ENCODE data around the gene FOXN1. TPM values are rescaled to one million over a fixed set of nuclear protein-coding genes. Genes with fewer than 3 reads are reported as not detected.
"Not testable (repeated sequence)": the region's sequence is repeated elsewhere in the genome, so short reads cannot be mapped to it uniquely, and the experiment has no call there.

The FOXN1 gene
- total RNA-seq, 1 donor from 2014 or later: 14.8 TPM

DNA sequence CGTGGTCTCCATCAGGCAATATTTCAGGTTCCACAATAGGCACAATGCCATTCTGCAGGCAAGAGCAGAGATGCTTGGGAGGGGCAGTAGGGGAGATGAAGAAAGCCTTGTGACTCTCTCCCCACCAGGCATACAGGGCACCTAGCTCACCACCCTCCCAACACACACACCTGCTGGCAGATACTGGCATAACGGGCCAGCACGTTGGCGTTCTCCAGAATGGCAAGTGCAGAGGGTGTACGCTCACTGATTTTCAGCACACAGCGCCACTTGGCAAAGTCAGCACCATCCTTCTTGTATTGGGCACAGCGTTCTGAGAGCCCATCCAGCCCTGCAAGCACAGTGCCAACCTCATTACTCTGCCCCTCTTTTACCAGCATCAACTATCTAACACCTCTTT is 68.4 kb downstream of the FOXN1 start:
- ATAC-seq: no peak

DNA sequence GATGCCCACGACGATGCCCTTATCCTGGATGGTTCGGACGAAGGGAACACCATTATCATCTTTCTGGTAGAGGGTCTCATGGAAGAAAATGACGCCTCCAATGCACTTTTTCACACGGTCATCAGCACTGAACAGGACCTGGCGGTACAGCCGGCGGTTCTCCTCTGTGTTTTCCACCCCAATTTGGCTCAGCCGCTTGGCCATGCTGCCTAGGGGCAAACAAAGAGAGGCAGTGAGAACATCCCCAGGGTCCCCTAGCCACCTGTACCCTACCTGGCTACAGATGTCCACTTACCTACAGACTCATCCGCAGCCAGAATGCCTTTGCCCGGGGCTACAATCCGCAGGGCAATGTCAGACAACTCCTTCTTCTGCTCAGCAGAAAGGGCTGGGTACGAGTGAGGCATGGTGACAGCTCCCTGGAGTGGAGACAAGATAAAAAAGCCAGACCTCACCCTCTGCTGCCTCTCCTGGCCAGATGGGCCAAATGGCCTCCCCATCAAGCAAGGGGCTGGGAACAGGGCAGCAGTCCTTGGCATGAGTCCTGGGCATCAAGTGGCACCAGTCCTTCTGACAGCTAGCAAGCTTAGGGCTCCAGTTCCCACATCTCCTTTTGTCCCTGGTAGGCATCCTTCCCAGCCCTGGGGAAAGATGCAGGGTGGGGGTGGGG is 69.1 kb downstream of the FOXN1 start:
- ATAC-seq: no peak

DNA sequence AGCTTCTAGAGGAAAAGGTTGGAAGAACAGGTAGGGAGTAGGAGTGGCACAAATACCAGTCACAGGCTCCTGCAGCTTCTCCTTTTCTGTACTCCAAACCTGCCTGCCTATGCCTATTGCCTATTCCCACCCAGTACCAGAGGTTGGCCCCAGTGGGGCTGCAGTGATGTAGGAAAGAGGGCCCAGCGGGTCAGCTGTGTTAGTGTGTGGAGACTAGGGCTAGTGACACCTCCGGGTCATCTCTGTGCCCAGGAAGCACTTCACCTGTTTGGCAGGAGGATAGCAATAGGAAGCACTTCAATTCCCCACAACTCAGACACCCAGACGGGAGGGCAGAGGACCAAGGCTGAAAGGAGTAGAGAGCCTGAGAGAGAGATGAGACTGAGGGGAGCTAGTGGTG is 69.9 kb downstream of the FOXN1 start:
- not testable (repeated sequence) for ATAC-seq

DNA sequence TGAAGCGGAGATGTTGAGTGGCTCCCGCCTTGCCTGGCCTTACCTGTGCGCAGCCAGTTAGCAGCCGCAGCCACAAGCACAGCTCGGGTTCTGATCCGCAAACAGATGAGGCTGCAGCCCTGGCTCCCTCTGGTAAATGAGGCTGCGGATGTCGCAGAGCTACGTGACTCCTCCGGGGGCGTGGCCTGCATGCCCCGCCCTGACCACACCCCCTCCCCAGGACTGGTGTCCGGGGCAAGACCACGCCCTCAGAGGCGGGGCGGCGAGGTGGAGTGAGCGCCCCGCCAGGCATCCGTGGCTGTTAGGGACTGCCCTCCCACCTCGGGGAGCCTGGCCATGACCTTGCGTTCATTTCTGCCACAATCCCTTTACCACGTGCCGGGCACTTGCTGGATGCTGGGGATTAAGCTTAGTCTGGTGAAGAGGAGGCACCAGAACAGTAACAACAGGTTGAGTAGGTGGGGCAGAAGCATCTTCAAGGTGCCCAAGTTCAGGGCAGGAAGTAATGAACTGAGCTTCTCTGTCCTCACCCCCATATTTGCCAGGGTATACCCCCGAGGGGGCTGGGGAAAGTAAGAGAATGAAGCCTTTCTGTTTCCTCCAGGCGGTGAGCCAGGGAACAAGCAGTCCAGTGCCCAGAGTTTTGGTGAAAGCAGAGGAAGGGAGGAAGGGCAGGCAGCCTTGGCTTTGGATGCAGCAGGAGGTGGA is 70.8 kb downstream of the FOXN1 start, which contains the start of gene ALDOC:
TSS of gene ALDOC (minus strand) at position 138 of the 708 bp plus-strand sequence. CDS start 1,363 bp downstream, outside the sequence.
- peak; percentile 96 for ATAC-seq

DNA sequence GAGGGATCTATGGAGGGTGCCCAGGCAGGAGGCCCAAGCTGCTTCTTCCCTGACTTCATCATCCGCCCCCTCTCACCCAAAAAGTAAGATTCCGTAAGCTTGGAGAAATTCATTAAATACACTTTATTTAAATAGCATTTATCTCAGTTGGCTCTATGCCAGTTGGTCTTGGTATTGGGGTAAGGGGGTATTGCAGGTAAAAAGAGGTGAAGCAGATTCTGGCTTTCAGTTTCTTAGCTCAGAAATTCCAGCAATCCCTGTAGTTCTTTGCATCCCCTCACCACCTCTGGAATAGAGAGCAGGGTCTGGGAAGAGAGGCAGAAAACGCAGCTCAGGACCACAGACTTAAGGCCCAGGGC is 71.3 kb downstream of the FOXN1 start:
- ATAC-seq: no peak

DNA sequence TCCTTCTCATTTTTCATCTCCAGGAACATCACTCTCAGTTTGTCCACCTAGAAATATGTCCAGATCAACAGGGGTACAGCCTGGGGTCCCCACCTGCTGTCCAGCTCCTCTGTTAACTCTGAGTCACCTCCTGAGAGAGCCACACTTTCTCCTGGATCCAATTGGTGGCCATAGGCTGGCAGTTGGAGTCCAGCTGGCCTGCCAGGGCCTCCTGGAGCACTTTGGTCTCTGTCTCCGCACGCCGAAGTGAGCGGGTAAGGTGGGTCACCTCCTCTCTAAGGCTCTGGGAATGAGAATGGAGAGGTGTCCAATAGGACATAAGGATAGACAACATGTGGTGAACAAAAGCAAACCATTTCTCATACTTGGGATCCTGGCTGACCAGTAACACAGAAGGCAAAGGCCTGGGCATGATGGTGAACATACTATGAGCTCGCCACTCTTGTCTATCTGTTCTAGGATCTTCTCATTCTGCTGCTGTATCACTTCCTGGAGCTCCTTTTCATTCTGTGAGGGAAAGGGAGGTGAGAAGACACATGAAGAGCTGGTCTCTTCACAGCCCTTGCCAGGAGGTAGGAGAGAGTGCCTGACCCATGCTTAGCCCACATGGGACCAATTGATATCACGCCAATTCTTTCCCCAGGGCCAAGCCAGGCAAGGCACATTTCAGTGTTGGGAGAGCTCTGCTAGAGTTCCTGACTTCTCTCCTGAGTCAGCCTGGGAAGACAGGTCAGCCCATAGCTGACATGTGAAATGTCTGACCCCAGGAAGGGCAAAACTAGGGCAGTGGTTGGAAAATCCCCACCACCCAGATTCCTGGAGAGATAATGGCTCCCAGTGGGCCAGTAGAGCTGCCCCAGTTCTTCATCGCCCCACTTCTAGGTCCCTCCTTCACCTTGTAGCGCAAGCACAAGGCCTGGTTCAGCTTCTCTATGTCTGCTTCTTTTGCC is 72.4 kb downstream of the FOXN1 start:
- no peak for ATAC-seq

DNA sequence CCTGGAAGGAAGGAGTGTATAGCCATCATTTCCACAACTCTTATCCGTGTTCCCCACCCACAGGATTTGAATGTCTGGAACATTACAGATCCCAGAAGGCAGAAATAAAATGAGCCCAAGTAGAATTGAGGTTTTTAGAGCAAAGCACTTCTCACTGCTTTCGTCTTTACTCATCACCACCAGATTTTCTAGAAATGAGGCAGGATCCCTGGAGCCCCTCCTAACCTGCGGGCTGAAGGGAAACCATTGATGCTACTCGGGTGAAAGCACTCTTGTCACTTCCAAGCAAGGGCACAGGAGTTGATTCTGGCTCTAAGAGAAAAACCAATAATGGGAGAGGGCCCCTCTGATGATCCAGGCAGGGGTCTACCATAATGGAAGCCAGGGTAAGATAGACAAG is 73.4 kb downstream of the FOXN1 start:
- no peak for ATAC-seq

DNA sequence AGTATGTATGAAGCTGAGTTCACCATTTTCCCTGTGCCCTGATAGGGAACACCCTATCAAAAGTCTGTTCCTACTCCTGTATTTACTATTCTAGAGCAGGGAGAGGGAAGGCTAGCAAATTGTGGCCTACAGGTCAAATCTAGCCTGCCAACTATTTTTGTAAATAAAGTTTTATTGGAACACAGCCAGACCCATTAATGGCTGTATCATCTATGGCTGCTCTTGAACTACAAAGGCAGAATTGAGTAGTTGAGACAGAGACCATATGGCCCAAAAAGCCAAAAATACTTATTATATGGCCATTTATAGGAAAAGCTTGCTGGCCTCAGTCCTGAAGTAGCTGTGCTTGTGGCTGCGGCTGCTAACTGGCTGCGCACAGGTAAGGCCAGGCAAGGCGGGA is 74.8 kb downstream of the FOXN1 start:
- ATAC-seq: no peak

DNA sequence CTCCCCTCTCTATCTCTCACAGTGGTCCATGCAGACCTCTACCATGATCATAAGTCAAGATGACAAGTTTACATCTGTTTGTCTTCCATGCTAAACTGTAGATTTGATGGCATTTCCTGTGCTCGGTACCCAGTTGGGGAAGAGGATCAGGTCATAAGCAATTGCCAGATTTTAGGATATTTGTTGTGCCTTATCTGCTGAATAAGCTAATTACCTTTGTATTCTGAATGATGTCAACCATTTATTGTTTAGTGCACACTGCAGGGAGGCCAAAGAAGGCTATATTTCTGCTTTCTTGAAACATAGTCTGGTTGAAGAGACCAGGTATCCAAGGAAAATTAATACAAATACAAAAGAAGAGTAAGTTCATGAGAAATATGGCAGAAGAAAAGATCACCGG is 76.4 kb downstream of the FOXN1 start:
- no peak for ATAC-seq

DNA sequence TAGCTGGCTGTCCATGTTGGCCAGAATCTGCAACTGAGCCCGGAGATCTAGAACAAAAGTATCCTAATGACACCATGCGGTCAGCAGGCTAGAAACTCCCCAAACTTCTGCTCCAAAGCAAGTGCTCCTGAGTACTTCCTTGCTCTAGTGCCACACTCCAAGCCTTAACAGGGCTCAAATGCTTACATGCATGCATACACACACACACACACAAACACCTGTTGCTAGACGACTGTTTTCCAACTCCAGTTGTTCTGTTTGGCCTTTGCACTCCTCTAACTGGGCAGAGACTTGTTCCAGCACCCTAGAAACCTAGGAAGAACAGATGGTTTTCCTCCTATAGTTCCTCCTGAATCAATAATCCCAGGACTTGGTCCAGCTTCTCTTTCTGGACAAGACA is 78.3 kb downstream of the FOXN1 start:
- no peak for ATAC-seq

DNA sequence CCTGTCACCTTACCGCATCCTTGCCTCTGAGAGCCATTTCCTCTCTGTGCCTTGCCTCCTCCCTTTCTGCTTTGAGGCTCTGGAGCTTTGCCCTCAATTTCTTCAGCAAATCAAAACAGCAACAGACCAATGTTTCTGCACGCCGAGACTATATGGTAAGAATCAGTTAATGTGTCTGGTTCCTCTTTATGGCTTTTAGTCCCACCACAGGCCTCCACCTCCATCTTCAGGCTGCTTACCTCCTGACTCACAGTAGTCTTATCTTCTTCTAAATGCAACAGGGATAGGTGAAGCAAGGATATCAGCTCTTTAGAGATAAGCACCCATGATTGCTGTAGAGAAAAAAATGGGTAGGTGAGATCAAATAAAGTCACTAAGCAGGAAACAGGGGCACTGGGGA is 79.7 kb downstream of the FOXN1 start:
- ATAC-seq: no peak

Other genes with a start within 250 kb of the FOXN1 start
- gene TMEM97, start 187.1 kb upstream of the FOXN1 start, total RNA-seq: 28.4 TPM
- 14.0 TPM for gene IFT20, start 170.9 kb upstream of the FOXN1 start, total RNA-seq
- 55.8 TPM for gene TNFAIP1, start 170.6 kb upstream of the FOXN1 start, total RNA-seq
- 81.1 TPM for gene POLDIP2, start 148.8 kb upstream of the FOXN1 start, total RNA-seq
- not detected for gene SEBOX, start 141.1 kb upstream of the FOXN1 start, total RNA-seq
- gene VTN, start 136.0 kb upstream of the FOXN1 start, total RNA-seq: 0.60 TPM
- gene SARM1, start 134.7 kb upstream of the FOXN1 start, total RNA-seq: 1.6 TPM
- 1.7 TPM for gene SLC46A1, start 100.1 kb upstream of the FOXN1 start, total RNA-seq
- not detected for gene SLC13A2, start 32.7 kb upstream of the FOXN1 start, total RNA-seq
- gene UNC119, start 46.3 kb downstream of the FOXN1 start, total RNA-seq: 19.2 TPM
- gene PIGS, start 65.2 kb downstream of the FOXN1 start, total RNA-seq: 37.3 TPM
- gene ALDOC, start 70.5 kb downstream of the FOXN1 start, total RNA-seq: 24.9 TPM
- 24.3 TPM for gene SPAG5, start 92.7 kb downstream of the FOXN1 start, total RNA-seq
- gene RSKR, start 107.8 kb downstream of the FOXN1 start, total RNA-seq: 4.2 TPM
- gene BLTP2, start 138.8 kb downstream of the FOXN1 start, total RNA-seq: 67.9 TPM
- gene SDF2, start 155.6 kb downstream of the FOXN1 start, total RNA-seq: 29.0 TPM
- 31.8 TPM for gene SUPT6H, start 155.9 kb downstream of the FOXN1 start, total RNA-seq
- 0.64 TPM for gene PROCA1, start 205.5 kb downstream of the FOXN1 start, total RNA-seq
- 34.2 TPM for gene RAB34, start 211.5 kb downstream of the FOXN1 start, total RNA-seq
- 1,336 TPM for gene RPL23A, start 213.6 kb downstream of the FOXN1 start, total RNA-seq
- gene TLCD1, start 219.9 kb downstream of the FOXN1 start, total RNA-seq: 14.7 TPM
- gene NEK8, start 222.4 kb downstream of the FOXN1 start, total RNA-seq: 3.9 TPM
- 41.6 TPM for gene TRAF4, start 237.7 kb downstream of the FOXN1 start, total RNA-seq

All from esophagus mucosa (tissue), 1 donor.